ENCODE results near the gene BARX1. TPM values are rescaled to one million over a fixed set of nuclear protein-coding genes. Genes with fewer than 3 reads are reported as not detected.

Gene BARX1
- total and polyA plus RNA-seq, 10 of the 15 experiments (the other 5 are each of a cell fraction or from before 2014, with no cell fraction given), result not detected

GRCh38 chr9:93967020-93967803 lies 12.1 kb upstream of the BARX1 start (continued):
- TF ChIP-seq, protein P1, sequence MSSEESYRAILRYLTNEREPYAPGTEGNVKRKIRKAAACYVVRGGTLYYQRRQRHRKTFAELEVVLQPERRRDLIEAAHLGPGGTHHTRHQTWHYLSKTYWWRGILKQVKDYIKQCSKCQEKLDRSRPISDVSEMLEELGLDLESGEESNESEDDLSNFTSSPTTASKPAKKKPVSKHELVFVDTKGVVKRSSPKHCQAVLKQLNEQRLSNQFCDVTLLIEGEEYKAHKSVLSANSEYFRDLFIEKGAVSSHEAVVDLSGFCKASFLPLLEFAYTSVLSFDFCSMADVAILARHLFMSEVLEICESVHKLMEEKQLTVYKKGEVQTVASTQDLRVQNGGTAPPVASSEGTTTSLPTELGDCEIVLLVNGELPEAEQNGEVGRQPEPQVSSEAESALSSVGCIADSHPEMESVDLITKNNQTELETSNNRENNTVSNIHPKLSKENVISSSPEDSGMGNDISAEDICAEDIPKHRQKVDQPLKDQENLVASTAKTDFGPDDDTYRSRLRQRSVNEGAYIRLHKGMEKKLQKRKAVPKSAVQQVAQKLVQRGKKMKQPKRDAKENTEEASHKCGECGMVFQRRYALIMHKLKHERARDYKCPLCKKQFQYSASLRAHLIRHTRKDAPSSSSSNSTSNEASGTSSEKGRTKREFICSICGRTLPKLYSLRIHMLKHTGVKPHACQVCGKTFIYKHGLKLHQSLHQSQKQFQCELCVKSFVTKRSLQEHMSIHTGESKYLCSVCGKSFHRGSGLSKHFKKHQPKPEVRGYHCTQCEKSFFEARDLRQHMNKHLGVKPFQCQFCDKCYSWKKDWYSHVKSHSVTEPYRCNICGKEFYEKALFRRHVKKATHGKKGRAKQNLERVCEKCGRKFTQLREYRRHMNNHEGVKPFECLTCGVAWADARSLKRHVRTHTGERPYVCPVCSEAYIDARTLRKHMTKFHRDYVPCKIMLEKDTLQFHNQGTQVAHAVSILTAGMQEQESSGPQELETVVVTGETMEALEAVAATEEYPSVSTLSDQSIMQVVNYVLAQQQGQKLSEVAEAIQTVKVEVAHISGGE (CRISPR knock-in tag; IDR thresholded peaks at IDR 0.05), result no peak
- TF ChIP-seq, protein P2, sequence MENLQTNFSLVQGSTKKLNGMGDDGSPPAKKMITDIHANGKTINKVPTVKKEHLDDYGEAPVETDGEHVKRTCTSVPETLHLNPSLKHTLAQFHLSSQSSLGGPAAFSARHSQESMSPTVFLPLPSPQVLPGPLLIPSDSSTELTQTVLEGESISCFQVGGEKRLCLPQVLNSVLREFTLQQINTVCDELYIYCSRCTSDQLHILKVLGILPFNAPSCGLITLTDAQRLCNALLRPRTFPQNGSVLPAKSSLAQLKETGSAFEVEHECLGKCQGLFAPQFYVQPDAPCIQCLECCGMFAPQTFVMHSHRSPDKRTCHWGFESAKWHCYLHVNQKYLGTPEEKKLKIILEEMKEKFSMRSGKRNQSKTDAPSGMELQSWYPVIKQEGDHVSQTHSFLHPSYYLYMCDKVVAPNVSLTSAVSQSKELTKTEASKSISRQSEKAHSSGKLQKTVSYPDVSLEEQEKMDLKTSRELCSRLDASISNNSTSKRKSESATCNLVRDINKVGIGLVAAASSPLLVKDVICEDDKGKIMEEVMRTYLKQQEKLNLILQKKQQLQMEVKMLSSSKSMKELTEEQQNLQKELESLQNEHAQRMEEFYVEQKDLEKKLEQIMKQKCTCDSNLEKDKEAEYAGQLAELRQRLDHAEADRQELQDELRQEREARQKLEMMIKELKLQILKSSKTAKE (IDR thresholded peaks at IDR 0.05; ENCODE audit: low read depth, poor library complexity, severe bottlenecking), result no peak
- no peak for TF ChIP-seq PAX8 (IDR thresholded peaks at IDR 0.05)

DNA sequence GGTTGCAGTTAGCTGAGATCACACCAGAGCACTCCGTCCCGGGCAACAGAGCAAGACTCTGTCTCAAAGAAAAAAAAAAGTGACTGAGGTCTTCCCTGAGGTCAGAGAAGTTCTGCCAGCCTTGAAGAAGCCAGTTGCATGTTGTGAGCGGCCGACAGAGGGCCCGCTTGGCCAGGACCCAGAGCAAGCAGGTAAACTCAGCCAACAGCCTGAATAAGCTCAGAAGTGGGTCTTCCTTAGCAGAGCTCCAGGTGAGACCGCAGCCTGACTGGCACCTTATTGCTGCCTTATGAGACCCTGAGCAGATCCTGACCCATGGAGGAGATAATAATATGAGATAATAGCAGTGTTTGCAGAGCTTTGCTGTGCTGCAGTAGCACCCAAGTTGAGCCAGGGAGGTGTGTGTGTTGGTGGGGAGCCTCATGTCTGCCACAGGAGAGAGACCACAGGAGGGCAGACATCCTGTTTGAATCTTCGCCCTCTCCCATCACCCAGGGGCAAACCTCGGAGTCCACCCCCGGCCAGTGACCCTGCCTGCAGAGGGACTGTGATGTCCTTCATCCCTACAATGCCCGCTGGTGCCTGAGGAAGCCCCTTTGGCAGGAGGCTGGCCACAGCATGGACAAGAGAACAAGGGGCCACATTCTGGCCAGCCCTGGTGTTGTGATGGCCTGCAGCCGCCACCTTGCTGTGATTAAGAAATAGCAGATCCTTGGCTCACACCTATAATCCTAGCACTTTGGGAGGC lies 10.8 kb upstream of the BARX1 start:
- BruUV-seq (replicated peaks), result no TSS peak
- intact Hi-C loops (cut with micrococcal nuclease; ENCODE audit: unreplicated experiment), result no loop called here
- H4K20me1 ChIP-seq (ENCODE audit: control insufficient read depth, insufficient read depth), result no peaks in the 10 kb centered on the region
- ChIA-PET CTCF (interaction anchor here (0.6 kb wide), 1 partner anchor 132 kb away, joined by 3 read pairs; no protein-coding TSS in a partner anchor), RAD21 (ENCODE audit: unreplicated experiment) (no interaction called here), SMC1A (ENCODE audit: uncharacterized antibody, unreplicated experiment) (no interaction called here), POLR2A (no interaction called here)
- no peaks in the 10 kb centered on the region for H3K36me3 ChIP-seq (ENCODE audit: control insufficient read depth in 2 of 2, insufficient read depth in 2 of 2, low read length in 1 of 2)
- ATAC-seq (0 out of 3 replicates have a peak, but pooled peaks have one; percentile 31), DNase-seq (ENCODE audit: low read depth, low spot score) (no peak), FAIRE-seq (no peak)
- 36% methylated on average over 10 of the region's 11 CpGs for WGBS (ENCODE audit: insufficient coverage, insufficient replicate concordance, low lambda C conversion rate, missing lambda C conversion rate)
- H3K9ac ChIP-seq (ENCODE audit: control insufficient read depth, insufficient read depth, low read length), result no peak overlapping the region
- H3K9me3 ChIP-seq (replicated peaks; ENCODE audit: control insufficient read depth, insufficient read depth, low read length), result no peaks in the 10 kb centered on the region
- no peak overlapping the region for H3K4me3 ChIP-seq
- no peak overlapping the region for H3K27ac ChIP-seq (ENCODE audit: control insufficient read depth, insufficient read depth)
- peaks cover 5 to 8% of the 10 kb centered on the region in 2 experiments for H3K27me3 ChIP-seq (replicated peaks in 1 of 2; ENCODE audit: control insufficient read depth in 2 of 2, insufficient read depth in 2 of 2, low read length in 1 of 2)
- no peaks in the 10 kb centered on the region for H3K4me1 ChIP-seq (ENCODE audit: control insufficient read depth, insufficient read depth, low read length)
- in situ Hi-C loops (cut with MboI), result loop anchor here (5.0 to 10.0 kb wide), 2 partner anchors 284 to 801 kb away; no protein-coding TSS in a partner anchor
- H3K79me2 ChIP-seq (ENCODE audit: control insufficient read depth, insufficient read depth, low read length), result no peaks in the 10 kb centered on the region
- no peak overlapping the region for H2AFZ ChIP-seq (ENCODE audit: control insufficient read depth, low read depth, low read length)
- no peak overlapping the region for H3K4me2 ChIP-seq (ENCODE audit: control insufficient read depth, insufficient read depth)
- TF ChIP-seq ZNF24 (IDR thresholded peaks at IDR 0.05) (no peak), CTCF (IDR thresholded peaks at IDR 0.05 in 2 of 3, conservative IDR thresholded peaks at IDR 0.05 in 1 of 3; ENCODE audit: control insufficient read depth in 2 of 3, extremely low read depth in 1 of 3, insufficient read depth in 1 of 3, low read depth in 3 of 3, low read length in 3 of 3) (peak in 2 of 3 experiments; percentile 14 to 18; a peak in 2 of 6 replicates), SIN3A (IDR thresholded peaks at IDR 0.05; ENCODE audit: low read depth, low read length) (no peak), CBX3 (IDR thresholded peaks at IDR 0.05; ENCODE audit: borderline replicate concordance, low read depth) (no peak), PAX5 (IDR thresholded peaks at IDR 0.05; ENCODE audit: borderline replicate concordance, low read depth, low read length) (no peak)
- TF ChIP-seq, protein P3, sequence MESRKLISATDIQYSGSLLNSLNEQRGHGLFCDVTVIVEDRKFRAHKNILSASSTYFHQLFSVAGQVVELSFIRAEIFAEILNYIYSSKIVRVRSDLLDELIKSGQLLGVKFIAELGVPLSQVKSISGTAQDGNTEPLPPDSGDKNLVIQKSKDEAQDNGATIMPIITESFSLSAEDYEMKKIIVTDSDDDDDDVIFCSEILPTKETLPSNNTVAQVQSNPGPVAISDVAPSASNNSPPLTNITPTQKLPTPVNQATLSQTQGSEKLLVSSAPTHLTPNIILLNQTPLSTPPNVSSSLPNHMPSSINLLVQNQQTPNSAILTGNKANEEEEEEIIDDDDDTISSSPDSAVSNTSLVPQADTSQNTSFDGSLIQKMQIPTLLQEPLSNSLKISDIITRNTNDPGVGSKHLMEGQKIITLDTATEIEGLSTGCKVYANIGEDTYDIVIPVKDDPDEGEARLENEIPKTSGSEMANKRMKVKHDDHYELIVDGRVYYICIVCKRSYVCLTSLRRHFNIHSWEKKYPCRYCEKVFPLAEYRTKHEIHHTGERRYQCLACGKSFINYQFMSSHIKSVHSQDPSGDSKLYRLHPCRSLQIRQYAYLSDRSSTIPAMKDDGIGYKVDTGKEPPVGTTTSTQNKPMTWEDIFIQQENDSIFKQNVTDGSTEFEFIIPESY (IDR thresholded peaks at IDR 0.05), result no peak
